OCI-LY1 (cell line): ENCODE measurements around the gene LRRC8E.

Experiments used
- H2AFZ ChIP-seq: fragments of 200-600 bp; sonication (generic), shearing (Covaris generic); 2 replicates; pipeline ENCODE4 v1.6.0; 2014; ENCODE audit warnings: antibody characterized with exemption, mild to moderate bottlenecking, low read length
- H3F3A ChIP-seq: fragments of 200-600 bp; sonication (generic), shearing (Covaris generic); 2 replicates; pipeline ENCODE4 v1.6.0; 2014; ENCODE audit warnings: mild to moderate bottlenecking, antibody characterized with exemption, low read length, moderate library complexity; ENCODE audit not compliant: insufficient read depth
- H3K27ac ChIP-seq: fragments of 200-600 bp; sonication (generic); 2 replicates; pipeline ENCODE4 v1.5.1; 2014; ENCODE audit warnings: low read length, mixed run types, mild to moderate bottlenecking, low read depth; ENCODE audit not compliant: poor library complexity, severe bottlenecking
- H3K27me3 ChIP-seq: fragments of 200-600 bp; sonication (generic); 2 replicates; pipeline ENCODE4 v1.6.0; 2014; ENCODE audit warnings: antibody characterized with exemption, mild to moderate bottlenecking, low read length, moderate library complexity; ENCODE audit not compliant: insufficient read depth
- H3K36me3 ChIP-seq: fragments of 200-600 bp; sonication (generic); 2 replicates; pipeline ENCODE4 v1.6.1; 2014; ENCODE audit warnings: mild to moderate bottlenecking, antibody characterized with exemption, low read length, moderate library complexity, mixed read lengths; ENCODE audit not compliant: insufficient read depth
- H3K4me1 ChIP-seq: fragments of 200-600 bp; sonication (generic); 2 replicates; pipeline ENCODE4 v1.5.1; 2014; ENCODE audit warnings: mild to moderate bottlenecking, low read length, moderate library complexity; ENCODE audit not compliant: insufficient read depth, severe bottlenecking
- H3K4me2 ChIP-seq: fragments of 200-600 bp; sonication (generic), shearing (Covaris generic); 2 replicates; pipeline ENCODE4 v1.6.1; 2014; ENCODE audit warnings: low read length
- H3K4me3 ChIP-seq: fragments of 200-600 bp; sonication (generic); 2 replicates; pipeline ENCODE4 v1.5.1; 2014; ENCODE audit warnings: low read length, low read depth, mild to moderate bottlenecking, mixed read lengths; ENCODE audit not compliant: poor library complexity, severe bottlenecking
- H3K79me2 ChIP-seq: fragments of 200-600 bp; shearing (Covaris generic); 2 replicates; pipeline ENCODE4 v1.6.1; 2016; ENCODE audit warnings: mixed run types, low read length, mixed read lengths; ENCODE audit not compliant: insufficient read depth
- H3K9ac ChIP-seq: fragments of 200-600 bp; sonication (generic), shearing (Covaris generic); 2 replicates; pipeline ENCODE4 v1.6.1; 2014; ENCODE audit warnings: mild to moderate bottlenecking, low read length, mixed read lengths
- H3K9me2 ChIP-seq: fragments of 200-600 bp; sonication (generic), shearing (Covaris generic); 2 replicates; pipeline ENCODE4 v1.6.1; 2014; ENCODE audit warnings: low read depth, mild to moderate bottlenecking, low read length, mixed read lengths
- H3K9me3 ChIP-seq: fragments of 200-600 bp; shearing (Covaris generic); 2 replicates; pipeline ENCODE4 v1.6.1; 2014; ENCODE audit warnings: low read length, mixed read lengths
- H4K20me1 ChIP-seq: fragments of 200-600 bp; sonication (generic), shearing (Covaris generic); 2 replicates; pipeline ENCODE4 v1.6.0; 2016; ENCODE audit warnings: mild to moderate bottlenecking, low read length; ENCODE audit not compliant: insufficient read depth
- CTCF ChIP-seq: fragments of 200-600 bp; sonication (generic), shearing (Covaris generic); IDR thresholded peaks from 2 replicates; pipeline ENCODE4 v1.5.1; 2017; ENCODE audit warnings: mild to moderate bottlenecking, antibody characterized with exemption, low read length, moderate library complexity, mixed read lengths
- EZH2 ChIP-seq: fragments of 200-600 bp; sonication (generic), shearing (Covaris generic); IDR thresholded peaks from 2 replicates; pipeline ENCODE4 v1.8.0; 2017; ENCODE audit warnings: borderline replicate concordance, mixed run types, mild to moderate bottlenecking, antibody characterized with exemption, low read length, moderate library complexity, mixed read lengths

LRRC8E gene

GRCh38 chr19:7871437-7872305 lies 16.6 kb upstream of the LRRC8E start:
- Histone ChIP-seq H3K9me3 (no peaks in the 10 kb centered on the region), H2AFZ (no peak overlapping the region), H3K9ac (no peak overlapping the region), H3K4me1 (peaks cover 14% of the 10 kb centered on the region), H3F3A (0 out of 2 replicates have a peak, but pooled peaks cover 3% of the 10 kb centered on the region), H4K20me1 (no peaks in the 10 kb centered on the region), H3K9me2 (no peaks in the 10 kb centered on the region), H3K27ac (no peak overlapping the region), H3K79me2 (no peaks in the 10 kb centered on the region), H3K4me3 (no peak overlapping the region), H3K27me3 (no peaks in the 10 kb centered on the region), H3K36me3 (no peaks in the 10 kb centered on the region), H3K4me2 (no peak overlapping the region)
- no peak for TF ChIP-seq CTCF

GRCh38 chr19:7872306-7873204 lies 15.8 kb upstream of the LRRC8E start:
- Histone ChIP-seq H3K4me1 (peaks cover 14% of the 10 kb centered on the region), H3K36me3 (no peaks in the 10 kb centered on the region), H3K4me2 (no peak overlapping the region), H2AFZ (no peak overlapping the region), H3F3A (0 out of 2 replicates have a peak, but pooled peaks cover 3% of the 10 kb centered on the region), H3K9me3 (no peaks in the 10 kb centered on the region), H3K27ac (no peak overlapping the region), H3K4me3 (no peak overlapping the region), H4K20me1 (no peaks in the 10 kb centered on the region), H3K9me2 (no peaks in the 10 kb centered on the region), H3K27me3 (no peaks in the 10 kb centered on the region), H3K79me2 (no peaks in the 10 kb centered on the region), H3K9ac (no peak overlapping the region)
- no peak for TF ChIP-seq EZH2

GRCh38 chr19:7873304-7874075 lies 14.8 kb upstream of the LRRC8E start:
- Histone ChIP-seq H3K36me3 (no peaks in the 10 kb centered on the region), H3K27ac (no peak overlapping the region), H3K4me1 (peaks cover 11% of the 10 kb centered on the region), H3K9me3 (no peaks in the 10 kb centered on the region), H3K4me2 (no peak overlapping the region), H3K79me2 (no peaks in the 10 kb centered on the region), H2AFZ (no peak overlapping the region), H3K9me2 (no peaks in the 10 kb centered on the region), H3K27me3 (no peaks in the 10 kb centered on the region), H4K20me1 (no peaks in the 10 kb centered on the region), H3K9ac (no peak overlapping the region), H3K4me3 (peak overlapping the region; percentile 31), H3F3A (0 out of 2 replicates have a peak, but pooled peaks cover 3% of the 10 kb centered on the region)
- TF ChIP-seq EZH2 (no peak), CTCF (no peak)
